SJCRH30 (cell line): Measurements from ENCODE around the gene RBM28. TPM values are rescaled to one million over a fixed set of nuclear protein-coding genes. Genes with fewer than 3 reads are reported as not detected.

Experiments
- DNase-seq, 2 experiments: peaks; one replicate each; pipeline ENCODE4 v3.0.0-alpha.2; 2015 to 2020
- H3K27ac ChIP-seq: fragments of 250-450 bp; sonication (Bioruptor Pico); 2 replicates; pipeline ENCODE4 v1.5.1; 2020; ENCODE audit warnings: mild to moderate bottlenecking, moderate library complexity
- H3K27me3 ChIP-seq: fragments of 250-450 bp; sonication (Bioruptor Pico); 2 replicates; pipeline ENCODE4 v1.5.1; 2020; ENCODE audit warnings: mild to moderate bottlenecking, moderate library complexity
- H3K36me3 ChIP-seq: fragments of 250-450 bp; sonication (Bioruptor Pico); 2 replicates; pipeline ENCODE4 v1.5.1; 2020; ENCODE audit warnings: mild to moderate bottlenecking, moderate library complexity
- H3K4me1 ChIP-seq: fragments of 250-450 bp; sonication (Bioruptor Pico); 2 replicates; pipeline ENCODE4 v1.5.1; 2020; ENCODE audit warnings: mild to moderate bottlenecking, moderate library complexity
- H3K4me3 ChIP-seq: fragments of 250-450 bp; sonication (Bioruptor Pico); 2 replicates; pipeline ENCODE4 v1.5.1; 2020; ENCODE audit warnings: mild to moderate bottlenecking, moderate library complexity
- H3K9me3 ChIP-seq: fragments of 250-450 bp; sonication (Bioruptor Pico); replicated peaks from 2 replicates; pipeline ENCODE4 v1.5.1; 2020; ENCODE audit warnings: mild to moderate bottlenecking, moderate library complexity
- total RNA-seq: library from RNA; depleted of rRNA; stranded (reverse); fragments of >200 nt; shearing (Covaris generic); gene quantifications from 2 replicates; pipeline ENCODE4 v1.2.3, GENCODE V29; 2014

Gene RBM28
- total RNA-seq, 1 experiment from 2014 or later = 49.7 TPM

DNA sequence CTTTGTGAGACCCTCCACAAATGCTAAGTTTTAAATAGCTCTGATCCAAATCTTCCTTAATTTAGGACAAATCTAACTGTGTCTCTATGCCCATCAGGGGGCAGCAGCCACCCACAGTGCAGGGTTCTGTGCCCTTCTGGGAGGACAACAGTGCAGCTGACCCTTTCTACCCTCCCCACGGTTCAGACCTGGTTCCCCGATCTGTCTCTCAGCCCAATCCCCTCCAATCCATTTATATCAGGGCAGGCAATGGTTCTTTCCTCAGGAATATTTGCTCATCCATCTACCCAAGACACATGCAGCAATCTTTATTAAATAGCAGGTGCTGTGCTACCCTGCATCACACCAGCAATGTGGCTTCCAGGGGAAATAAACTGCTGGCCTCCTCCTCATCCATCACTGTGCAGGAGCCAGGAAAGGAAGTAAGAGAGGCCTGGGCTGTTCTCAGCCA, 4.0 kb upstream of the RBM28 start:
- no peaks in the 10 kb centered on the region for H3K27me3 ChIP-seq
- peaks cover 8% of the 10 kb centered on the region; the same call in 1 of the 2 replicates for H3K4me1 ChIP-seq
- H3K36me3 ChIP-seq = no peaks in the 10 kb centered on the region
- DNase-seq = peak; percentile 70 to 84
- H3K9me3 ChIP-seq = no peaks in the 10 kb centered on the region
- no peak overlapping the region for H3K27ac ChIP-seq
- no peak overlapping the region for H3K4me3 ChIP-seq

DNA sequence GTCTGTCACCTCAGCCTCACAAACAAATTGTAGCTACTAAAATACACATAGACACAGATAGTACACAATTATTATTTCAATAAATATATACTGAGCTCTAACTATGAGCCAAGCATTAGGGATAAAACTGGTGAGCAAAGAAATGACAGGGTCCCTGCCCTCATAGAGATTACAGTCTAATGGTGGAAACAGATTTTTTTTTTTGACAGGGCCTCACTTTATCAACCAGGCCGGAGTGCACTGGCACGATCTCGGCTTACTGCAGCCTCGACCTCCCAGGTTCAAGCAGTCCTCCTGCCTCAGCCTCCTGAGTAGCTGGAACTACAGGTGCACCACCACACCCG, 695 bp upstream of the RBM28 start:
- peaks cover 7% of the 10 kb centered on the region; the same call in 1 of the 2 replicates for H3K4me1 ChIP-seq
- H3K27ac ChIP-seq = no peak overlapping the region
- no peaks in the 10 kb centered on the region for H3K9me3 ChIP-seq
- H3K27me3 ChIP-seq = no peaks in the 10 kb centered on the region
- peak overlapping the region; percentile 68 for H3K4me3 ChIP-seq
- peaks cover 3% of the 10 kb centered on the region for H3K36me3 ChIP-seq
- DNase-seq = no peak

DNA sequence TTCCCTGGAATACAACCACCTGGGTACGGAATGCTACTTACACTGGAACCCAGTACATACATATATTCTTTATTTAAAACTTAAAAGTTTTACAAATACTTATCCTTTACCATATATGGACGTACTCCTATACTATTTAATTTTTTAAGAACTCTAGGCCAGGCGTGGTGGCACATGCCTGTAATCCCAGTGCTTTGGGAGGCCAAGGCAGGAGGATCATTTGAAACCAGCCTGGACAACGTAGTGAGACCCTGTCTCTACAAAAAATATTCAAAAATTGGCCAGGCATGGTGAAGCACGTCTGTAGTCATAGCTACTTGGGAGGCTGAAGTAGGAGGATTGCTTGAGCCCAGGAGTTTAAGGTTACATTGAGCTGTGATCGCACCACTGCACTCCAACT, 2.0 kb downstream of the RBM28 start:
- Histone ChIP-seq H3K4me1 (peaks cover 4% of the 10 kb centered on the region; the same call in 1 of the 2 replicates), H3K4me3 (no peak overlapping the region), H3K36me3 (peaks cover 25% of the 10 kb centered on the region), H3K9me3 (no peaks in the 10 kb centered on the region), H3K27me3 (no peaks in the 10 kb centered on the region), H3K27ac (no peak overlapping the region)
- no peak for DNase-seq

DNA sequence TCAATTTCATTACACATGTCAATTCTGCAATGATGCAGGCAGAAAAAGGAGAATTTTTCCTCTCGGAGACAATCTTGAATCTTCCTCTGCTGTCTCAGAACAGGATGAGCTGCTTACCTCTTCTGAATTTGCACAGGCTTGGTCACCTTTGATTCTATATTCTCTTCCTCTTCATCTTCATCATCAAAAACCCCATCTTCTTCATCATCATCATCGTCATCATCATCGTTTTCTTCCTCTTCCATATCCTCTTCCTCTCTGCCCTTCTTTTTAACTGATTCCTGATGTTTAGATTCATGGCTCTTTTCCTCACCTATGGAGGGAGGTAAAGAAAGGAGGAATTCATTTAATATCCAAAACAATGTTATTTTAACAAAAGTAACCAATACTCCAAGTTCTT, 8.0 kb downstream of the RBM28 start:
- no peak for DNase-seq
- H3K27me3 ChIP-seq = no peaks in the 10 kb centered on the region
- no peak overlapping the region for H3K4me3 ChIP-seq
- H3K27ac ChIP-seq = no peak overlapping the region
- no peaks in the 10 kb centered on the region for H3K9me3 ChIP-seq
- H3K4me1 ChIP-seq = no peaks in the 10 kb centered on the region
- peaks cover 80% of the 10 kb centered on the region for H3K36me3 ChIP-seq

- Histone ChIP-seq H3K4me1 (no peaks in the 10 kb centered on the region), H3K9me3 (no peaks in the 10 kb centered on the region), H3K4me3 (no peak overlapping the region), H3K27me3 (no peaks in the 10 kb centered on the region), H3K36me3 (peaks cover 67% of the 10 kb centered on the region), H3K27ac (no peak overlapping the region)
- DNase-seq = no peak
Observed at GRCh38 chr7:128324368-128324680, 19.4 kb downstream of the RBM28 start.

DNA sequence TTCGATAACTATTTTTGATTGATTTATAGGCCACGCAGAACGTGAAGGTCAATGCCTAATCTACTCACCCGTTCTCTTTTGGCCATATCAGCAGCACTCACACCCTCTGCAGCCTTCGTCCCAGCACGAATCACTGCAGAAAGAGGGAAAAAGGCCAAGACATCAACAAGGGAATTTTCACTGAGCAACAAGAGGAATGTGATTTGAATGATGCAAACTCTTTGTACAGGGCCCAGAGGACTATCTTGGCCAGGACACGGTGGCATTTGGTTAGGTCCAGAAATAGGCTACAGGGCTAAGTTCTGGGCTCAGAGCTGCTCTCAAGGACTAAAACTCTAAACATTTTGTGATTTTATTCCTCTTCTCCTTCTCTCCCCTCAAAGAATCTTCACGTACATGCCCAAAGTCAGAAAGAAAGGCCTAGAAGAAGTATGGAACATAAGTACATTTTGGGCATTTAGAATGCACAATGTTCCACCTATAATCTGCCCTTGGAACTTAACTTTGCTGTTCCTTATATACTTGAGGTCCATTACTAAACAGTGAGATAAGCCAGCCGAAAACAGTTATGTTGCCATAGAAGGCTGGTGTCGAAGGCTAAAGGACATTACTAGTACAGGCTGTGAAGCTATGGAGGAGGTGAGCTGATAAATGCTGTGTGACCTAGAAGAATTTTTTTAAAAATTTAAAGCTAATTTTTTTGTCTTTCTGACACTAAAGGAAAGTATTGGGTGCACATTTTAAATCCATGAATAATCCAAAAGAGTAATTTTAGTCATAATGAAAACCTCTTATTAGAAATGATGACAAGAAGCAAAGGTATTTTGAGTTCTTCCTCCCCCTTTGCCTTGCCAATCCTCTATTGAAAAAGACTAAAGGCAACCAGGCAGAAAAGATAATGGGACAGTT, 20.0 kb downstream of the RBM28 start:
- H3K4me1 ChIP-seq = no peaks in the 10 kb centered on the region
- no peak for DNase-seq
- H3K27me3 ChIP-seq = no peaks in the 10 kb centered on the region
- H3K27ac ChIP-seq = no peak overlapping the region
- no peaks in the 10 kb centered on the region for H3K9me3 ChIP-seq
- no peak overlapping the region for H3K4me3 ChIP-seq
- H3K36me3 ChIP-seq = peaks cover 69% of the 10 kb centered on the region

- H3K9me3 ChIP-seq = no peaks in the 10 kb centered on the region
- no peak overlapping the region for H3K4me3 ChIP-seq
- no peak for DNase-seq
- peaks cover 68% of the 10 kb centered on the region for H3K36me3 ChIP-seq
- H3K27me3 ChIP-seq = no peaks in the 10 kb centered on the region
- no peaks in the 10 kb centered on the region for H3K4me1 ChIP-seq
- H3K27ac ChIP-seq = no peak overlapping the region
Observed at GRCh38 chr7:128323040-128323439, 20.7 kb downstream of the RBM28 start.

- H3K4me3 ChIP-seq = no peak overlapping the region
- peaks cover 72% of the 10 kb centered on the region for H3K36me3 ChIP-seq
- peak; percentile 17 to 55 for DNase-seq
- H3K27me3 ChIP-seq = no peaks in the 10 kb centered on the region
- H3K9me3 ChIP-seq = no peaks in the 10 kb centered on the region
- no peak overlapping the region for H3K27ac ChIP-seq
- no peaks in the 10 kb centered on the region for H3K4me1 ChIP-seq
Observed at GRCh38 chr7:128322040-128322643, 21.6 kb downstream of the RBM28 start.

DNA sequence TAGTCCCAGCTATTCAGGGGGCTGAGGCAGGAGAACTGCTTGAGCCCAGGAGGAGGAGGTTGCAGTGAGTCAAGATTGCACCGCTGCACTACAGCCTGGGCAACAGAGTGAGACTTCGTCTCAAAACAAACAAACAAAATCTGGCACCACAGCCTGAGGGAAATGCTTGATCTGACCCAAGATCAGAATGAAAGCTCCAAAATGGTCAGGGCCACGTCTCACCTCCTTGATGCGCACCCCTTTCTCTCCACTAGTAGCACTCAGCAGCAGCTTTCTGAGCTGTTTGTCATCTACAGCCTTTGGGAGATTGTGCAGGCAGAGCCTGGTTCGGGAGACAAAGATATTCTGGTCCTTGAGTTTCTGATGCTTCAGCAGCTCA, 22.7 kb downstream of the RBM28 start:
- no peak overlapping the region for H3K27ac ChIP-seq
- H3K36me3 ChIP-seq = peaks cover 78% of the 10 kb centered on the region
- DNase-seq = no peak
- H3K9me3 ChIP-seq = no peaks in the 10 kb centered on the region
- no peak overlapping the region for H3K4me3 ChIP-seq
- H3K27me3 ChIP-seq = no peaks in the 10 kb centered on the region
- H3K4me1 ChIP-seq = no peaks in the 10 kb centered on the region

DNA sequence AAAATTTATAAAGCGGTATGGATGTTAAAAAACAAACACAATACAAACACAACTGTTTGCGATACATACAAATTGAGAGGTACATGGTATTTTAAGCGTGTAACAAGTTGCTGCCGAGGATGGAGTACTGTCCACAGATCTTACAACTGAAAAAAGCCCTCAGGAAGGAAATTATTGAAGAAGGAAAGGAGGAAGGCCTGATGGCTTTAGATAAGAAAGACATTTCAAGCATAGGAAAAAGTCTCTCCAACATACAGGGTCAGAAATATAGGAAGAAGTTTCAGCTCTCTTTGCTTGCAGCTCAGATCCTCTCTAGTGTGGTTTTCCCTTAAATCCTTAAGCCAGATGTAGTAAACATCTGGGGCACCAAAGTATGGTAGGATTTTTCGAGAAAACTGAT, 25.0 kb downstream of the RBM28 start:
- Histone ChIP-seq H3K4me3 (no peak overlapping the region), H3K27ac (no peak overlapping the region), H3K36me3 (peaks cover 89% of the 10 kb centered on the region), H3K4me1 (no peaks in the 10 kb centered on the region), H3K9me3 (no peaks in the 10 kb centered on the region), H3K27me3 (no peaks in the 10 kb centered on the region)
- DNase-seq = no peak

- Histone ChIP-seq H3K4me1 (no peaks in the 10 kb centered on the region), H3K36me3 (peaks cover 89% of the 10 kb centered on the region)
Observed at GRCh38 chr7:128311013-128311412, 32.7 kb downstream of the RBM28 start.

GRCh38 chr7:128310499-128310898, 33.2 kb downstream of the RBM28 start:
- no peaks in the 10 kb centered on the region for H3K4me1 ChIP-seq
- H3K36me3 ChIP-seq = peaks cover 89% of the 10 kb centered on the region
- DNase-seq = no peak
- H3K9me3 ChIP-seq = no peaks in the 10 kb centered on the region
- H3K4me3 ChIP-seq = no peak overlapping the region
- H3K27ac ChIP-seq = no peak overlapping the region
- no peaks in the 10 kb centered on the region for H3K27me3 ChIP-seq

More at GRCh38 chr7:128311013-128311412, 32.7 kb downstream of the RBM28 start:
- H3K4me3 ChIP-seq = no peak overlapping the region
- DNase-seq = no peak
- no peaks in the 10 kb centered on the region for H3K27me3 ChIP-seq
- no peaks in the 10 kb centered on the region for H3K9me3 ChIP-seq
- no peak overlapping the region for H3K27ac ChIP-seq

GRCh38 chr7:128309976-128310375, 33.7 kb downstream of the RBM28 start:
- no peaks in the 10 kb centered on the region for H3K27me3 ChIP-seq
- no peak overlapping the region for H3K27ac ChIP-seq
- H3K9me3 ChIP-seq = no peaks in the 10 kb centered on the region
- H3K4me3 ChIP-seq = no peak overlapping the region
- no peaks in the 10 kb centered on the region for H3K4me1 ChIP-seq
- no peak for DNase-seq
- peaks cover 88% of the 10 kb centered on the region for H3K36me3 ChIP-seq

DNA sequence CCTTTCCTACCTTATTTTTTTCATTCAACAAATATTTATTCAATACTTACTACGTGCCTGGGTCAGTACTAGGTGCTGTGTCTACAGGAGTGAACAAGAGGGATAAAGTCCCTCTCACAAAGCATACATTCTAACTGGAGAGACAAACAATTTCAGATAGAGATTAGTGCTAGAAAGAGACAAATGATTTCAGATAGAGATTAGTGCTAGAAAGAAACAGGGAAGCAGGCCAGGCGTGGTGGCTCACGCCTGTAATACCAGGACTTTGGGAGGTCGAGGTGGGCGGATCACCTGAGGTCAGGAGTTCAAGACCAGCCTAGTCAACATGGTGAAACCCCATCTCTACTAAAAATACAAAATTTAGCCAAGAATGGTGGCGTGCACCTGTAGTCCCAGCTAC, 34.6 kb downstream of the RBM28 start:
- Histone ChIP-seq H3K27me3 (no peaks in the 10 kb centered on the region), H3K4me1 (no peaks in the 10 kb centered on the region), H3K4me3 (no peak overlapping the region), H3K27ac (no peak overlapping the region), H3K9me3 (no peaks in the 10 kb centered on the region), H3K36me3 (peaks cover 79% of the 10 kb centered on the region)
- no peak for DNase-seq

DNA sequence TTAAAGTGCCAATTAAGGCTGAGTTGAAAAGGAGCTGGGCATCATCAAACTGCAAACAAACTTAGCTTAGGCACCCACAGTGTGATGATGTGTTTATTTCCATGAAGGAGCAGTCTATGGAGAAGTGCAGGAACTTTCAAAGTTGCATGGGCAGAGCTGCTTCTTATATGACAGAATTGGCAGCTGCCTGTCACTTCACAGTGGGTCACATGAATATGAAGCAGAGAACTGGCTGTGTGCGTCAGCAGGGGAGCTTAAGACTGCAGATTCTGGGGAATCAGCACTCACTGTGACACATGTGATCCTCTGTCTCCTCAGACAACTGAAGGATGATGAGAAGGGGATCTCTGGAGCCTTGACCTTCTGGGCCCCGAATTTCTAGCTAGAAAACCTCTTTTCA, 36.6 kb downstream of the RBM28 start:
- Histone ChIP-seq H3K9me3 (no peaks in the 10 kb centered on the region), H3K27me3 (no peaks in the 10 kb centered on the region), H3K4me1 (no peaks in the 10 kb centered on the region), H3K36me3 (peaks cover 62% of the 10 kb centered on the region), H3K27ac (no peak overlapping the region), H3K4me3 (no peak overlapping the region)
- no peak for DNase-seq

- no peak overlapping the region for H3K4me3 ChIP-seq
- H3K27me3 ChIP-seq = no peaks in the 10 kb centered on the region
- peaks cover 35% of the 10 kb centered on the region for H3K36me3 ChIP-seq
- no peaks in the 10 kb centered on the region for H3K4me1 ChIP-seq
- no peak for DNase-seq
- no peak overlapping the region for H3K27ac ChIP-seq
- H3K9me3 ChIP-seq = no peaks in the 10 kb centered on the region
Observed at GRCh38 chr7:128304212-128304611, 39.5 kb downstream of the RBM28 start.
